Glutamatergic neuron (in vitro differentiated cells): ENCODE results near the gene SERPINH1. TPM values are rescaled to one million over a fixed set of nuclear protein-coding genes. Genes with fewer than 3 reads are reported as not detected.

Experiments
- DNase-seq: peaks from one replicate; pipeline ENCODE4 v3.0.0; 2022
- H3K27ac Mint-ChIP-seq: one replicate; pipeline ENCODE4 v1.8.0; 2020; ENCODE audit warnings: mild to moderate bottlenecking, mixed read lengths, inconsistent platforms; ENCODE audit not compliant: unreplicated experiment
- H3K27me3 Mint-ChIP-seq: one replicate; pipeline ENCODE4 v1.8.0; 2020; ENCODE audit warnings: mild to moderate bottlenecking, moderate library complexity, mixed read lengths, inconsistent platforms; ENCODE audit not compliant: unreplicated experiment
- H3K36me3 Mint-ChIP-seq: one replicate; pipeline ENCODE4 v1.8.0; 2020; ENCODE audit warnings: mild to moderate bottlenecking, mixed read lengths, inconsistent platforms; ENCODE audit not compliant: unreplicated experiment
- H3K4me1 Mint-ChIP-seq: one replicate; pipeline ENCODE4 v1.8.0; 2020; ENCODE audit warnings: mild to moderate bottlenecking, low read depth, mixed read lengths, inconsistent platforms; ENCODE audit not compliant: unreplicated experiment
- H3K4me3 Mint-ChIP-seq: one replicate; pipeline ENCODE4 v1.8.0; 2020; ENCODE audit warnings: mild to moderate bottlenecking, mixed read lengths, inconsistent platforms; ENCODE audit not compliant: unreplicated experiment
- H3K9me3 Mint-ChIP-seq: one replicate; pipeline ENCODE4 v1.8.0; 2020; ENCODE audit warnings: mild to moderate bottlenecking, moderate library complexity, mixed read lengths, inconsistent platforms; ENCODE audit not compliant: unreplicated experiment
- total RNA-seq: library from RNA; stranded (reverse); fragmentation: NEBNext Ultra II Directional; extraction: Animal tissue kit (Norgen Biotek cat#: 25700); gene quantifications from one replicate; pipeline ENCODE4 v1.2.1, GENCODE V29; 2021; ENCODE audit not compliant: unreplicated experiment
- TF ChIP-seq, protein P1 (sequence below): fragments of 200-600 bp; sonication (generic); IDR thresholded peaks from one replicate; pipeline ENCODE4 v1.5.0; 2021; ENCODE audit not compliant: partially characterized antibody, unreplicated experiment

SERPINH1 gene
- total RNA-seq, 1 donor from 2014 or later, result 35.0 TPM

DNA sequence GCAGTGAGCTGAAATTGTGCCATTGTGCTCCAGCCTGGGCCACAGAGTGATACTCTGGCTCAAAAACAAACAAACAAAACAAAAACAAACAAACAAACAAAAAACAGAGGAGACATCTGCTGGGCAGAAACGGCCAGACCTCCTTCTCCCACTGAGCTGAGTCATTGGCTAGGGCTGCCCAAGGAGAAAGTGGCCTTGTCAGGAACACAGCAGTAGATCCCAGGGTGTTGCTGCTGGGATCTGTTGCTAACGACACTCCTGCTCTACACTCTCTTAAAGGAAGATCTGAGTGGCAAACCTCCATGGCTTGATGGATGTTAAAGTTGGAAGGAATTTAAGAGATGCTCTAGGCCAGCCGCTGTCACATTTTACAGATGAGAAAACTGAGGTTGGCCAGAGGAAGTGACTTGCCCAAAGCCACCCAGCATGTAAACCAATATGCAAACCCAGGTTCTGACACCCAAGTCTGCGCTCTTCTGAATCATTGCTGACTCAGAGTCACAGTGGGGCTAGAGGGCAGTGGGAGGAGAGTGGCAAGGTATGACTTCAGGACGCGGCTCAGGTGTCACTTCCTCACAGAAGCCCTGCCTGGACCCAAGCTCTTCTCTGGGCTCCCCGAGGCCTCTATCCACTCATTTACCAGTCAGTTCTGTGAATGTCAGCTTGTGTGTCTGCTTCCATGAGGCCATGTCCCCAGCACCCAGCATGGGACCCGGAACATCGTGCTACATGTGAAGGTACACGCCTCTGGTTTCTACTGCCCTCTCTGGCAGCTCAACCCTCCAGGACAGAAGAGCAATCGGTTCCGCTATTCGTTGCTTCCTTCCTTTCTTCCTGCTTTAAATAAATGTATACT is 25.0 kb upstream of the SERPINH1 start:
- DNase-seq, result no peak
- Mint-ChIP-seq H3K27ac (no peak overlapping the region), H3K4me1 (peaks cover 19% of the 10 kb centered on the region), H3K4me3 (no peak overlapping the region), H3K36me3 (no peaks in the 10 kb centered on the region), H3K27me3 (peaks cover 10% of the 10 kb centered on the region), H3K9me3 (peaks cover 3% of the 10 kb centered on the region)
- TF ChIP-seq, protein P1, sequence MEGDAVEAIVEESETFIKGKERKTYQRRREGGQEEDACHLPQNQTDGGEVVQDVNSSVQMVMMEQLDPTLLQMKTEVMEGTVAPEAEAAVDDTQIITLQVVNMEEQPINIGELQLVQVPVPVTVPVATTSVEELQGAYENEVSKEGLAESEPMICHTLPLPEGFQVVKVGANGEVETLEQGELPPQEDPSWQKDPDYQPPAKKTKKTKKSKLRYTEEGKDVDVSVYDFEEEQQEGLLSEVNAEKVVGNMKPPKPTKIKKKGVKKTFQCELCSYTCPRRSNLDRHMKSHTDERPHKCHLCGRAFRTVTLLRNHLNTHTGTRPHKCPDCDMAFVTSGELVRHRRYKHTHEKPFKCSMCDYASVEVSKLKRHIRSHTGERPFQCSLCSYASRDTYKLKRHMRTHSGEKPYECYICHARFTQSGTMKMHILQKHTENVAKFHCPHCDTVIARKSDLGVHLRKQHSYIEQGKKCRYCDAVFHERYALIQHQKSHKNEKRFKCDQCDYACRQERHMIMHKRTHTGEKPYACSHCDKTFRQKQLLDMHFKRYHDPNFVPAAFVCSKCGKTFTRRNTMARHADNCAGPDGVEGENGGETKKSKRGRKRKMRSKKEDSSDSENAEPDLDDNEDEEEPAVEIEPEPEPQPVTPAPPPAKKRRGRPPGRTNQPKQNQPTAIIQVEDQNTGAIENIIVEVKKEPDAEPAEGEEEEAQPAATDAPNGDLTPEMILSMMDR, result no peak

DNA sequence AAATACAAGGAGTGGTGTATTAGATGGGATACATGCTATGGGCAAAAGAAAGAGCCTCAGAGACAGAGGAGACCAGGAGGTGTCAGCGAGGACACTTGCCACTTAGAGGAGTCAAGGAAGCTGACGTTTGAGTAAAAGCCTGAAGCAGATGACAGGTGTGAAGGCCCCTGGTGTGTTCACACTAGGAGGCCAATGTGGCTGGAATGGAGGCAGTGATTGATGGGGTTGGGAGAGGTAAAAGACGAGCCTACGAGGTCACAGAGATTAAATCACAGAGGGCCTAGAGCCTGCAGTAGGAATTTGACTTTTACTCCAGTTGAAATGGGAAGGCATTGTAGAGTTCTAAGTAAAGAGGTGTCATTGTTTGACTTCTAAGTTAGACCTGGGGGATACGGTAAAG is 24.3 kb upstream of the SERPINH1 start:
- TF ChIP-seq, protein P1, result no peak
- Mint-ChIP-seq H3K4me3 (no peak overlapping the region), H3K27me3 (peaks cover 10% of the 10 kb centered on the region), H3K4me1 (peaks cover 15% of the 10 kb centered on the region), H3K9me3 (peaks cover 3% of the 10 kb centered on the region), H3K36me3 (no peaks in the 10 kb centered on the region), H3K27ac (no peak overlapping the region)
- no peak for DNase-seq

DNA sequence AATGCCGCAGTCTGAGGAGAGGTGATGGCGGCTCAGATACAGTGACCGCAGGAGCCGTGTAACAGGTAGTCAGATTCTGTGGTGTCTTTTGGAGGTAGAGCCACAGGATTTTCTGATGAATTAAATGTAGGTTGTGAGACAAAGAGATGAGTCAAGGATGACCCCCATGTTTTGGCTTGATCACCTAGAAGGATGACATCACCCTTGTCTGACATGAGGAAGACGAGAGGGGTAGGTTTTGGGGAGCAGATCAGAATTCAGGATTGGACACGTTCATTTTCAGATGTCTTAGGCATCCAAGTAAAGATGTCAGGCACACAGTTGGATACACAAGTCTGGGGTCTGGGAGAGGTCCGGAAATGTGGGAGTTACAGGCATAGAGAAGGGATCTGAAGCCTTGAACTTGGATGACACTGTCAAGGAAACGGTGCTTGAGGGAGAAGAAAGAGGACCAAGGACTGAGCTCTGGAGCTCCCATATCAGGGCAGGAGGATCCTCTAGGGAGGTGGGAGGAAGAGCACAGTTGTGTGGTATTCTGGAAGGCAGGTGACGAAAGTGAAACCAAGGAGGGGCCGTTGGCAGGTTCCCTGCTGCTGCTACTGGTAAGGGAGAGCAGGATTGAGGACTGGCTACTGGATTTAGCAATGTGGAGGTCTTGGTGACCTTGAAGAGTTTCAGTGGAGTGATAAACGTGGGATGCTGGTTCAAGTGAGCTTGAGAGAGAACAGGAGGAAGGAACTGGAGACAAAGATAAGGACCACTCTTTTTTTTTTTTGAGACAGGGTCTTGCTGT is 23.7 kb upstream of the SERPINH1 start:
- no peak overlapping the region for H3K4me3 Mint-ChIP-seq

GRCh38 chr11:75539459-75540334 is 22.4 kb upstream of the SERPINH1 start:
- peaks cover 12% of the 10 kb centered on the region for H3K4me1 Mint-ChIP-seq
- H3K27ac Mint-ChIP-seq, result no peak overlapping the region
- no peak for DNase-seq
- H3K36me3 Mint-ChIP-seq, result no peaks in the 10 kb centered on the region
- H3K4me3 Mint-ChIP-seq, result no peak overlapping the region
- H3K27me3 Mint-ChIP-seq, result peaks cover 10% of the 10 kb centered on the region
- peaks cover 3% of the 10 kb centered on the region for H3K9me3 Mint-ChIP-seq
- TF ChIP-seq, protein P1, result no peak

More for the DNA sequence above, 23.7 kb upstream of the SERPINH1 start:
- no peak for DNase-seq
- Mint-ChIP-seq H3K36me3 (no peaks in the 10 kb centered on the region), H3K9me3 (peaks cover 3% of the 10 kb centered on the region), H3K4me1 (peaks cover 15% of the 10 kb centered on the region), H3K27ac (peak overlapping the region; percentile 4), H3K27me3 (peaks cover 10% of the 10 kb centered on the region)
- TF ChIP-seq, protein P1, result no peak
